Mesenteric fat pad (tissue), 1 donor: ENCODE data around the gene RNF31. TPM values are rescaled to one million over a fixed set of nuclear protein-coding genes. Genes with fewer than 3 reads are reported as not detected.

ENCODE experiments used
- DNase-seq: peaks from one replicate; pipeline ENCODE4 v3.0.0-alpha.2; 2020; ENCODE audit warnings: low spot score
- total RNA-seq: library from RNA; stranded (reverse); fragmentation: NEBNext Ultra II Directional; extraction: Animal tissue kit (Norgen Biotek cat#: 25700); gene quantifications from one replicate; pipeline ENCODE4 v1.2.1, GENCODE V29; 2021
- donor health status: DM: yes; HTN: yes; CAD: no.

RNF31 gene
- total RNA-seq, 1 donor from 2014 or later: 60.0 TPM

DNA sequence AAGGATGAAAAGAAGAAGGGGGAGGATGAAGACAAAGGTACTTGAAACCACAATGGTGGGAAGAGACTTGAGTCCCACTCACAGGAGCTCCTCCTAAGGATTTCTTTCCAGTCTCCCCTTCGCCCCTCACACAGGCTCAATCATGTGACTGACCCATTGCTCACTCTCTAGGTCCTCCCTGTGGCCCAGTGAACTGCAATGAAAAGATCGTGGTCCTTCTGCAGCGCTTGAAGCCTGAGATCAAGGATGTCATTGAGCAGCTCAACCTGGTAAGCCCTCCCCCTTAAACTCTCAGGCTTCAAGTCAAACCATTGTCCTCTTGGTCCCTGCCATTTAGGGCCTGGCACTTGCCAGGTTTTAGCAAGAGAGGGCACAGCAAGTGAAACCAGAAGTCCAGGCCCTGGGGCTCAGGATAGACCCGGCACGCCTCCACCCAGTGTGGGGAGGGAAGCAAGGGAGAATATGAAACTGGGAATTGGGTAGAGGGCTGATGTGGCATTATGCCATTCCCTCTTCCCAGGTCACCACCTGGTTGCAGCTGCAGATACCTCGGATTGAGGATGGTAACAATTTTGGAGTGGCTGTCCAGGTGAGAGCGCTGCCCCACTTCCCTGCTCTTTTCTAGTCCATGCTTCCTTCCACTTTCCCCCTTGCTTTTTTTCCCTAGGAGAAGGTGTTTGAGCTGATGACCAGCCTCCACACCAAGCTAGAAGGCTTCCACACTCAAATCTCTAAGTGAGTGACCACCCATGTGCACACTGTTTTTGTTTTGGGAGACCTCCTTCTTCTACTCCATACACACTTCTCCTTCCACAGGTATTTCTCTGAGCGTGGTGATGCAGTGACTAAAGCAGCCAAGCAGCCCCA lies 9.5 kb upstream of the RNF31 start:
- DNase-seq: no peak

DNA sequence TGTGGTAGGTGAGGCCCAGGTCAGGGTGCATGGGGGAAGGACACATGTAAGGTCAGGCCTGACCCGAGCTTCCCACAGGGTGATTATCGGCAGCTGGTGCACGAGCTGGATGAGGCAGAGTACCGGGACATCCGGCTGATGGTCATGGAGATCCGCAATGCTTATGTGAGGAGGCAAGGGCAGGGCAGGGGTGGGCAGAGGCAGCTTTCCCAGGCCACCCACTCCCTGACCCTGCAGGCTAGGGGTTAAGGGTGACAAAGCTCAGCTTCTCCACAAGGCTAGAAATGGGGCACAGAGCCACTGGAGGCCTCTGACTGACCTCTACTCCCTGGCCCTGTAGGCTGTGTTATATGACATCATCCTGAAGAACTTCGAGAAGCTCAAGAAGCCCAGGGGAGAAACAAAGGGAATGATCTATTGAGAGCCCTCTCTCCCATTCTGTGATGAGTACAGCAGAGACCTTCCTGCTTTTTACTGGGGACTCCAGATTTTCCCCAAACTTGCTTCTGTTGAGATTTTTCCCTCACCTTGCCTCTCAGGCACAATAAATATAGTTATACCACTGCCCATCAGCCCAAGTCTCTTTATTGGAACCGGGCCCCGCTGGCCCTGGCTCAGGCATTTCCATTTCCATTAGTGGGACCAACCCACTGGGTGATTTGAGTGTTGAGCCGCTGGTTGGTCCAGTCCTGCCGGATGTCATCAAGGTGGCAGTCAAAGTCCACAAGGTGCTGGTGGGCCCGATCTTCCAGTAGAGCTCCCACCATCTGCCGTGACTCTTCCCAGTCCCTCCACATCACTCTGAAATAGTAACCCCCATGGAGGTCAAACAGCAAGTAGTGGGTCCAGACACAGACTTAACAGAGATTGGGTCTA lies 8.7 kb upstream of the RNF31 start:
- no peak for DNase-seq

DNA sequence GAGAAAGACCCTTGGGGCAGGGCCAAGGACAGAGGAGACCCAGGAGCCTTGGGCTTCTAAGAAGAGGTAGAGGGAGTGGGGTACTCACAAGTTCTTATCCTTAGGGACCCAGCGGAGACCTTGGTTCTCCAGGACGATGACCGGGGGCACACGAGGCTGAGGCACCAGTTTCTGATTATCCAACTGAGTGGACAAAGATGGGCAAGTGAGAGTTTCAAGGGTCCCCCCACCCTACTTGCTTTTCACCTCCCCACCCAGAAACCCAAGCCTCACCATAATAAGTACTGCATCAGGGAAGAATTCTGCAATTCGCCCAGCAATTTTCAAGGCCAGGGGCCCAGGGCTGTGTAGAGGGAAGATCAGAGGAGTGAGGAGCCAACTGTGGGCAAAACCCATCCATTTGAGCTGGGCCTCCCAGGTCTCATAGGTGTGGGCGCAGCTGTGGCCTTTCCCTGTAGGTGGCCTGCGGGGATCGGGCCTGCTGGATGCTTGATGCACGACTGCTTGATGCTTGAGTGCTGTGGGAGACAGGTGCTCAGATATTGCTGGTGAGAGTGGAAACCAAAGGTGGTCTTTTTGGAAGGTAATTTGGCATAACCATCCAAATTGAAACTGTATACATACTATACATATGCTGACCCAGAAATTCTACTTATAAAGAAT lies 7.9 kb upstream of the RNF31 start:
- no peak for DNase-seq

DNA sequence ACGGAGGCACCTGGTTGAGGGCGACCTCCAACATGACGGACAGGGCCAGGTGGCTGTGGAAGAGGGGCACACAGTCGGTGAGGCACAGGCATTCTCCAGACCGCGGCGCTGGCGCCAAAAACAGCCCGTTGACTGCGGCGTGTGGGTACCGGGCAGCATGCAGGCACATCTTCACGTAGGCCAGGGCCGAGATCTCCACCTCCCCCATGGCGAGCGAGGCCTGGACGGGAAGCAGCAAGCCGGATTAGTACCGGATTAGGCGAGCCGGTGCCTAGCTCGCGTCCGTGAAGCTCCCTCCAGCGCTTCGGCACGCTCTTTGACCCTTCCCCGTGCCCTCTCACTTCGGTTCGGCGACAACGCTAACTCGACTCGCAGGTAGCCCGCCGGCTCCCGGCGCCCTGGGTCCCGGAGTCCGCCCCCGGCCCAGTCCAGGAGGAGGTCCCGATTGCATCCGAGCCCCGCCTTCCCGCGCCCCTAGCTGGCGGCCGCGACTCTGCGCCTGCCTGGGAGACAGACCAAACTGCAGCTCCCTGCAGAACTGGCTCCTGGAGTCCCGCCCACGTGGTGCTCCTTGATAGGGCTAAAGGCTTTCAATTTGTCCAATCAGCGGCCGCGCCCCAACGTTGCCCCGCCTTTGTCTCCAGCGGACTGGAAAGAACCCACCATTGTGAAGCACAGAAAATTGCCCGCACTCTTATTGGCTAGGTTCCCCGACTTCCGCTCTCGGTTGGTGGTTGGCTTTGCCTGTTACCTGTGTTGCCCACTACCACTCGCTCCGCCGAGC lies 6.0 kb upstream of the RNF31 start, which contains the start of gene EMC9:
Gene EMC9 (minus strand): TSS at position 495 of the 784 bp plus-strand sequence. CDS start 287 bp downstream, at position 208.
- DNase-seq: peak; percentile 100

DNA sequence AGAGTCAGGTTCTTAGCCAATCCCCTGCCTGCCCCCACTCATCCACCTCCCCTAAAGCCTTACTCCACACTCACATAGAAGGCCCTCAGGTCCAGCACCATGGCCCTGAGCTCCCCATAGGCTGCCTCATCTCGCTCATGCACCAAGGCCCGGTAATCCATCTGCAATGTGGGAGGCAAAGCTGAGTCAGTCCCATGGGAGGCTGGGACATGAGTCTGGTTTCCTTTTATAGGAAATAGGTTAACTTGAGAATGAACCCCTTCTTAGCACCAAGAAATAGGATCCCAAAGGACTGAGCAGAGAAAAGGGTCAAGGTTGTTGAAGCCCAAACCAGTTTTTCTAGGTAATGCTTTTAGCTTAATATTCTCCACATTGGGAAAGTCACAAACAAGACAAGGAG lies 3.8 kb upstream of the RNF31 start:
- DNase-seq: no peak

DNA sequence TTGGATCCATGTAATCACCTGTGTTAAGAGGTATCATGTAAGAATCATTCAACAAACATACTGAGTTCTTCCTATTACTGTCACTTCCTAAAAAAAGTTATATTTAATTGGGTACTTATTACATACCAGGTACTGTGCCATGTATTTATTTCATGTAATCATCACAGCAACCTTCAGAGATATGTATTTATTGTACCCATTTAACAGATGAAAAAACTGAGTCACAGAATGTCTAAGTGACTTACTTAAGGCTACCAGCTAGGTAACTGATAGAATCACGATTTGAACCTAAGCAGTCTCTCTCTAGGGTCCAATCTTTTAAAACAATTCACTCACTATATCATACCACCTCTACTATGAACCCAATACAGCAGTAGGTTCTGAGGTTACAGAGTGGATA lies 2.8 kb upstream of the RNF31 start:
- DNase-seq: no peak

DNA sequence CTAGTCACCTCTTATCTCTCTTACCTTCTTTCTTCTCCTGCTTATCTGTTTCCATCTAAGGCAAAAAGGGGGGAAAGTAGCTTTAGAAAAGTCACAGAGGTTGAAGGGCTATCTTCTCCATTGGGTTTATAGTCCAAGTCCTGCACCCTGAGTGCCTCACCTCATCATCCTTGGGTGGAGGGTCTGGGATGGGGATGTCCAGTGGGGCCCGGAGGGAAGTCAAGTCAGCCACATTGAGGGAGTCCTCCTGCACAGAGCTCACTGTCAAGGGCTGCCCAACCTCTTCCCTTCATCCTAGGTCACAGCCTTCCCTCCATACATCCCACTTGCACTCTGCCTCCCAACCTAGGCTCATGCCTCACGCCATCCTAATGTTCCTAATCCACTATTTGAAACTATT lies 2.1 kb upstream of the RNF31 start:
- DNase-seq: no peak

DNA sequence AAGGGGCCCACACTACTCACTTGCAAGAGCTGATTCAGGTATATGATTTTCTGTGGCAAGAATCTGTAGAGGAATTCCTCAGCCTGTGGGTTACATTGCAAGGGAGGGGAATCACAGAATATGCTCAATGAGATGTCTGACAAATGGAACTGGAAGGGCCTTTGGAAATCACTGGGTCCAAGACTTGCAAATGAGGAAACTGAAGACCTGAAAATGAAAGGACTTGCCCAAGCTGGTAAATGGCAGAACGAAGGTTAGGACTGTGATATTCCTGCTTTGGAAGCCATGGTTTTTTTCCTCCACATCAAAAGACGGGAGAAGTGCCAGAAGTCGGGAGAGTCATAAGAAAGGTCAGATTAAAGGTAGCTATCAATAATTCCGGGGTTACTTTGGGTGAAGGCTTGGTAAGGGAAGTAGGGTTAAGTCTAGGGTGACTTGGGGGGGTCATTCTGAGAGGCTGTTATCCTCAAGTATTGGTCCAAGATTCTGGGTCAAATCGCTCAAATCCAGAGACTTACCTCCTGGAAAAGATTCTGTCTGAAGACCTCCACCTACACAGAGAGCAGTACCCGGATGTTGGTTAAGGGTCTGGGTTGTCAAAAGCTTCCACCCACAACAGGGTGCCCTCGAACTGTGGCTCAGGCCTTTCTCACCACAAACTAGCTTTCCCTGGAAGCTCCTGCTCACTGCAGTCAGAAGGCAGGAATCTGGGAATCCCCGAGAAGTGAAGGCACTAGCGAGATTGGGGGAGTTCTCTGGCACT lies 1.4 kb upstream of the RNF31 start:
- DNase-seq: no peak

DNA sequence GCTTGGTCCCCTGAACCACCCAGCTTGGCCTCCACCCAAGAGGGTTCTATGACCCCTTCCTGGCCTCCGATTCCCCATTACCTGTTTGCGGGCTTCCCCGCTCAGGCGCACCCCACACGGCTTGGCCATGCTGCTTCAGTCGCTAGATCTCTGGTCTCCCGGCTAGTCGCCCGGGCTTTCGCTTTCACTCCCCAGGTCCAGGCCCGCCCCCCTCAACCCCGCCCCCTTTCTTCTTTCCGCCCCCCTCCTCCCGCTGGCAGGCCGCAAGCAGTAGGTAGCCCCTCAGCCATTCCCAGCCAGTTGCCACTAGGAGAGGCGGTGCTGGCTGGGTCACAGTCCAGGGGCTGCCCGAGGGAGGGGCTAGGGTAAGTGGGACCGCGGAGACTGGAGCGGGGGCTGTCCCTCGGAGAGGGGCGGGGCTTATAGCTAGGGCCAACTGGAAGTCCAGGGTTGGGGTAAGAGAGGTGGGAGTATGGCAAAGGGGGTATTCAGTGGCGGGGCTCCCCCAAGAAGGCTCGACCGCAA lies 783 bp upstream of the RNF31 start, which contains the start of gene PSME2:
Gene PSME2 (minus strand): TSS at position 158 of the 525 bp plus-strand sequence. CDS start 29 bp downstream, at position 129.
- peak; percentile 97 for DNase-seq

DNA sequence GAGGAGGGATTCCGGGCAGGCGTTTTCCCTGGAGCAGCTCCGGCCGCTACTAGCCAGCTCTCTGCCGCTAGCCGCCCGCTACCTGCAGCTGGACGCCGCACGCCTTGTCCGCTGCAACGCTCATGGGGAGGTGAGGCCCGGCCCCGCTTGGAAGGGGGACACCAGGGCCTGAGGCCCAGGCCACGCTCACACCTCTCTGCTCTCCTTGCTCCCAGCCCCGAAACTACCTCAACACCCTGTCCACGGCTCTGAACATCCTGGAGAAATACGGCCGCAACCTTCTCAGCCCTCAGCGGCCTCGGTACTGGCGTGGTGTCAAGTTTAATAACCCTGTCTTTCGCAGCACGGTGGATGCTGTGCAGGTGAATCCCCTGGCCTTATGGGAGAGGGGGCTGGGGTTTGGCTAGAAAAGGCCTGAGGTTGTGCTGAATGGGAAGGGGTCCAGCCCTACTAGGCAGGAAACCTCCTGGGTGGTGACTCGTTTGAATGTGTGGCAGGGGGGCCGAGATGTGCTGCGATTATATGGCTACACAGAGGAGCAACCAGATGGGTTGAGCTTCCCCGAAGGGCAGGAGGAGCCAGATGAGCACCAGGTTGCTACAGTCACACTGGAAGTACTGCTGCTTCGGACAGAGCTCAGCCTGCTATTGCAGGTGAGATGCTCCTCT lies 597 bp downstream of the RNF31 start:
- DNase-seq: peak; percentile 90

DNA sequence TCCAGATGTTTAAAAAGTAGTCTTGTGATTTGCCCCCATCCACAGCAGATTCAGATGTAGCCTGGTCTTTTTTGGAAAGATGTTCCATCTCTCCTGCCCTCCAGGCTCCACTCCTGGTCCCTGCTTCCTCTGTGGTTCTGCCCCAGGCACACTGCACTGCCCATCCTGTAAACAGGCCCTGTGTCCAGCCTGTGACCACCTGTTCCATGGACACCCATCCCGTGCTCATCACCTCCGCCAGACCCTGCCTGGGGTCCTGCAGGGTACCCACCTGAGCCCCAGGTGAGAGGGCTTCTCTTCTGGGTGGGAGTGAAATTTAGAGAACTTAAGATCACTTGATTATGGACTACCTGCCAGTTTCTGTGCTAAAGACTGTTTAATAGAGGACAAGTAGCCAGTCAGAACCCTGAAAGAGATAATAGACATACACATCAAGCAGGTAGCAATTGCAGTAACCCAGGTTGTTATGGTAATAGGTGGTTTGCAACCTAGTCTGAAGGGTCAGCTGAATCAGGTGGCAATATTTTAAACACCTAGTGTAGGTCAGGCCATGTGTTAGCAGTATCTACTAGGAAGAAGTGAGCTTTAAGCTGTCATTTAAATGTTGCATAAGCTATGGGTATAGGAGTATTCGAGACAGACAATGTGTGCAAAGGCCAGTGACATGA lies 2.1 kb downstream of the RNF31 start:
- DNase-seq: no peak

DNA sequence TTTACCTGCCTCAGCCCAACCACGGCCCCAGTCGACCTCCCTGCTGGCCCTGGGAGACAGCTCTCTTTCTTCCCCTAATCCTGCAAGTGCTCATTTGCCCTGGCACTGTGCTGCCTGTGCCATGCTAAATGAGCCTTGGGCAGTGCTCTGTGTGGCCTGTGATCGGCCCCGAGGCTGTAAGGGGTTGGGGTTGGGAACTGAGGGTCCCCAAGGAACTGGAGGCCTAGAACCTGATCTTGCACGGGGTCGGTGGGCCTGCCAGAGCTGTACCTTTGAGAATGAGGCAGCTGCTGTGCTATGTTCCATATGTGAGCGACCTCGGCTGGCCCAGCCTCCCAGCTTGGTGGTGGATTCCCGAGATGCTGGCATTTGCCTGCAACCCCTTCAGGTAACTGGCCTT lies 2.8 kb downstream of the RNF31 start:
- no peak for DNase-seq

DNA sequence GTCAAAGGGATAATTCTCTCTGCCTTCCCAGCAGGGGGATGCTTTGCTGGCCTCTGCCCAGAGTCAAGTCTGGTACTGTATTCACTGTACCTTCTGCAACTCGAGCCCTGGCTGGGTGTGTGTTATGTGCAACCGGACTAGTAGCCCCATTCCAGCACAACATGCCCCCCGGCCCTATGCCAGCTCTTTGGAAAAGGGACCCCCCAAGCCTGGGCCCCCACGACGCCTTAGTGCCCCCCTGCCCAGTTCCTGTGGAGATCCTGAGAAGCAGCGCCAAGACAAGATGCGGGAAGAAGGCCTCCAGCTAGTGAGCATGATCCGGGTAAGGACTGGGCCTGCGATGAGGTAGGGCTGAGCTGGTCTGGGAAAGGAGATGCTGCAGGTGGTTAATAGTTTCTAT lies 3.3 kb downstream of the RNF31 start:
- no peak for DNase-seq

DNA sequence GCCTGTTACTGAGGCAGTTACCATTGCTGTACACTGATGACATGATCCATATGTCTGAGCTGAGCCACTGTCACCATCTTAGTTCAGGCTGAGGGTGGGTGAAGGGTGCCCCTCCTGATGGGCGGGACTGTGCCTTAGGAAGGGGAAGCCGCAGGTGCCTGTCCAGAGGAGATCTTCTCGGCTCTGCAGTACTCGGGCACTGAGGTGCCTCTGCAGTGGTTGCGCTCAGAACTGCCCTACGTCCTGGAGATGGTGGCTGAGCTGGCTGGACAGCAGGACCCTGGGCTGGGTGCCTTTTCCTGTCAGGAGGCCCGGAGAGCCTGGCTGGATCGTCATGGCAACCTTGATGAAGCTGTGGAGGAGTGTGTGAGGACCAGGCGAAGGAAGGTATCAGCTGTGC lies 3.7 kb downstream of the RNF31 start:
- no peak for DNase-seq

DNA sequence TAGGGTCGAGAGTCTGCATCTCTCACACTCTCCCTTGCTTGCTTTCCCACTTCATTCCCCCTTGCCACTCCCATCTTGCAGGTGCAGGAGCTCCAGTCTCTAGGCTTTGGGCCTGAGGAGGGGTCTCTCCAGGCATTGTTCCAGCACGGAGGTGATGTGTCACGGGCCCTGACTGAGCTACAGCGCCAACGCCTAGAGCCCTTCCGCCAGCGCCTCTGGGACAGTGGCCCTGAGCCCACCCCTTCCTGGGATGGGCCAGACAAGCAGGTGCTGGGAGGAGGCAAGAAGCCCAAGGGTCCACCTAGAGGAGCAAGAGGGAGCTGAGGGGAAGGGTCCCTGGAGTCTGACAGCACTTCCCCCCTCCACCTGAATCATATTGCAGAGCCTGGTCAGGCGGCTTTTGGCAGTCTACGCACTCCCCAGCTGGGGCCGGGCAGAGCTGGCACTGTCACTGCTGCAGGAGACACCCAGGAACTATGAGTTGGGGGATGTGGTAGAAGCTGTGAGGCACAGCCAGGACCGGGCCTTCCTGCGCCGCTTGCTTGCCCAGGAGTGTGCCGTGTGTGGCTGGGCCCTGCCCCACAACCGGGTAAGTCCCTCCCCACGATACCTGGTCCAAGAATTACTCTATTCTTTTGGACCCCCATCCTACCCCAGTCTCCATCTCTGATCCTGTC lies 4.2 kb downstream of the RNF31 start:
- no peak for DNase-seq

DNA sequence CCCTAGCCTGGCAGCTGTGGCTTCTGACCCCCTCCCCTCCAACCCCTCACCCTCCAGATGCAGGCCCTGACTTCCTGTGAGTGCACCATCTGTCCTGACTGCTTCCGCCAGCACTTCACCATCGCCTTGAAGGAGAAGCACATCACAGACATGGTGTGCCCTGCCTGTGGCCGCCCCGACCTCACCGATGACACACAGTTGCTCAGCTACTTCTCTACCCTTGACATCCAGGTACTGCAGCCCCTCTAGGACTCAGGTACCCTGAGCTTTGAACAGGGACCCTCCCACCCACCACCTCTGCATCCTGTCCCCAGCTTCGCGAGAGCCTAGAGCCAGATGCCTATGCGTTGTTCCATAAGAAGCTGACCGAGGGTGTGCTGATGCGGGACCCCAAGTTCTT lies 7.8 kb downstream of the RNF31 start:
- DNase-seq: no peak

DNA sequence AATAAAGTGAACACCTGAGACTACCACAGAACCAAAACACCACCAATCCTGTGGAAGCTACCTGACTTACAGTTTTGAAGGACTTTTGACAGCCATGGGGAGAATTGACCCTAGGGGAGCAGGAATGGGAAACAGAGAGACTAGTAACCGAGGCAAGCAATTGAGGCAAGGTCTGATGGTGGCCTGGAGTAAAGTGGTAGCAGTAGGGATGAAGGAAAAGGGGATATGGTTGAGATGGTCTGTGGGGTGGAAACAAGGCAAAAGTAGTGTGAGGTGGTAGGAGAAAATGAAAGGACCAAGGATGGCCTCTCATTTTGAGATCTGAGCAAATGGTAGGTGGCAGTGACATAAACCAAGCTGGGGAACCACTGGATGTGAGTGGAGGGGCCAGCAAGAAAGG lies 9.5 kb downstream of the RNF31 start:
- DNase-seq: no peak

DNA sequence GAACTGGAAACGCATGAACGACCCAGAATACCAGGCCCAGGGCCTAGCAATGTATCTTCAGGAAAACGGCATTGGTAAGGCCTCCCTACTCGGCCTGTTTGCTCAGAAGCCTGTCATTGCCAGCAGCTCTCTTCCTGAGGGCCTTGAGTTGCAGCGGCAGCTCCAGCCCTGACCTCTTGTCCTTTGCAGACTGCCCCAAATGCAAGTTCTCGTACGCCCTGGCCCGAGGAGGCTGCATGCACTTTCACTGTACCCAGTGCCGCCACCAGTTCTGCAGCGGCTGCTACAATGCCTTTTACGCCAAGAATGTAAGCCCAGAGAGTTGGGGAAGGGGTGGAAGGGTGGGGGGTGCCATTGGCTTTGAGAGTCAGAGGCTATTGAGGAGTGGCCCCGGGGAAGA lies 10.0 kb downstream of the RNF31 start:
- no peak for DNase-seq
